Measurements from ENCODE around the gene ZNF273.

The ZNF273 gene

GRCh38 chr7:64870656-64871055, 32.4 kb upstream of the ZNF273 start:
- H3K9ac ChIP-seq (ENCODE audit: low read depth, low read length): no peak overlapping the region
- peaks cover 22% of the 10 kb centered on the region; the same call in 1 of the 2 replicates for H3K9me3 ChIP-seq (ENCODE audit: control insufficient read depth, insufficient read depth, low read length)
- no peaks in the 10 kb centered on the region for H3K27me3 ChIP-seq (ENCODE audit: control insufficient read depth, insufficient read depth, low read length)

GRCh38 chr7:64871761-64872160, 31.3 kb upstream of the ZNF273 start:
- Histone ChIP-seq H3K36me3 (ENCODE audit: control insufficient read depth, insufficient read depth, low read length) (no peaks in the 10 kb centered on the region), H3K4me1 (ENCODE audit: control insufficient read depth, insufficient read depth, low read length) (no peaks in the 10 kb centered on the region), H3K27me3 (ENCODE audit: control insufficient read depth, insufficient read depth, low read length) (peaks cover 9% of the 10 kb centered on the region), H3K9me3 (ENCODE audit: control insufficient read depth, insufficient read depth, low read length) (peaks cover 21% of the 10 kb centered on the region; the same call in 1 of the 2 replicates), H3K9ac (ENCODE audit: low read depth, low read length) (no peak overlapping the region), H3K27ac (ENCODE audit: low read depth, low read length) (no peak overlapping the region), H3K4me3 (ENCODE audit: low read depth, low read length) (no peak overlapping the region)

More at GRCh38 chr7:64870656-64871055, 32.4 kb upstream of the ZNF273 start:
- no peaks in the 10 kb centered on the region for H3K4me1 ChIP-seq (ENCODE audit: control insufficient read depth, insufficient read depth, low read length)
- no peak overlapping the region for H3K27ac ChIP-seq (ENCODE audit: low read depth, low read length)
- H3K36me3 ChIP-seq (ENCODE audit: control insufficient read depth, insufficient read depth, low read length): no peaks in the 10 kb centered on the region
- H3K4me3 ChIP-seq (ENCODE audit: low read depth, low read length): no peak overlapping the region

GRCh38 chr7:64872351-64873154, 30.5 kb upstream of the ZNF273 start:
- Histone ChIP-seq H3K4me1 (ENCODE audit: control insufficient read depth, insufficient read depth, low read length) (no peaks in the 10 kb centered on the region), H3K9me3 (ENCODE audit: control insufficient read depth, insufficient read depth, low read length) (peaks cover 19% of the 10 kb centered on the region; the same call in 1 of the 2 replicates), H3K9ac (ENCODE audit: low read depth, low read length) (no peak overlapping the region), H3K27me3 (ENCODE audit: control insufficient read depth, insufficient read depth, low read length) (peaks cover 16% of the 10 kb centered on the region), H3K36me3 (ENCODE audit: control insufficient read depth, insufficient read depth, low read length) (no peaks in the 10 kb centered on the region), H3K4me3 (ENCODE audit: low read depth, low read length) (no peak overlapping the region), H3K27ac (ENCODE audit: low read depth, low read length) (no peak overlapping the region)

- no peaks in the 10 kb centered on the region for H3K4me1 ChIP-seq (ENCODE audit: control insufficient read depth, insufficient read depth, low read length)
- no peak overlapping the region for H3K4me3 ChIP-seq (ENCODE audit: low read depth, low read length)
- H3K27me3 ChIP-seq (ENCODE audit: control insufficient read depth, insufficient read depth, low read length): peaks cover 21% of the 10 kb centered on the region
- no peaks in the 10 kb centered on the region for H3K36me3 ChIP-seq (ENCODE audit: control insufficient read depth, insufficient read depth, low read length)
- no peak overlapping the region for H3K27ac ChIP-seq (ENCODE audit: low read depth, low read length)
- peaks cover 16% of the 10 kb centered on the region; the same call in 1 of the 2 replicates for H3K9me3 ChIP-seq (ENCODE audit: control insufficient read depth, insufficient read depth, low read length)
- no peak overlapping the region for H3K9ac ChIP-seq (ENCODE audit: low read depth, low read length)
Measured at GRCh38 chr7:64873155-64873500, 29.9 kb upstream of the ZNF273 start.

- no peak overlapping the region for H3K27ac ChIP-seq (ENCODE audit: low read depth, low read length)
- no peak overlapping the region for H3K4me3 ChIP-seq (ENCODE audit: low read depth, low read length)
- peaks cover 14% of the 10 kb centered on the region; the same call in 1 of the 2 replicates for H3K9me3 ChIP-seq (ENCODE audit: control insufficient read depth, insufficient read depth, low read length)
- no peaks in the 10 kb centered on the region for H3K36me3 ChIP-seq (ENCODE audit: control insufficient read depth, insufficient read depth, low read length)
- H3K27me3 ChIP-seq (ENCODE audit: control insufficient read depth, insufficient read depth, low read length): peaks cover 24% of the 10 kb centered on the region
- H3K4me1 ChIP-seq (ENCODE audit: control insufficient read depth, insufficient read depth, low read length): no peaks in the 10 kb centered on the region
- no peak overlapping the region for H3K9ac ChIP-seq (ENCODE audit: low read depth, low read length)
Measured at GRCh38 chr7:64873517-64873916, 29.6 kb upstream of the ZNF273 start.

GRCh38 chr7:64874114-64874513, 29.0 kb upstream of the ZNF273 start:
- H3K9me3 ChIP-seq (ENCODE audit: control insufficient read depth, insufficient read depth, low read length): peaks cover 14% of the 10 kb centered on the region; the same call in 1 of the 2 replicates
- no peaks in the 10 kb centered on the region for H3K36me3 ChIP-seq (ENCODE audit: control insufficient read depth, insufficient read depth, low read length)
- H3K4me1 ChIP-seq (ENCODE audit: control insufficient read depth, insufficient read depth, low read length): no peaks in the 10 kb centered on the region
- H3K27ac ChIP-seq (ENCODE audit: low read depth, low read length): no peak overlapping the region
- no peak overlapping the region for H3K4me3 ChIP-seq (ENCODE audit: low read depth, low read length)
- H3K27me3 ChIP-seq (ENCODE audit: control insufficient read depth, insufficient read depth, low read length): peaks cover 24% of the 10 kb centered on the region
- no peak overlapping the region for H3K9ac ChIP-seq (ENCODE audit: low read depth, low read length)

GRCh38 chr7:64874562-64875250, 28.4 kb upstream of the ZNF273 start:
- H3K27ac ChIP-seq (ENCODE audit: low read depth, low read length): no peak overlapping the region
- no peaks in the 10 kb centered on the region for H3K4me1 ChIP-seq (ENCODE audit: control insufficient read depth, insufficient read depth, low read length)
- H3K9me3 ChIP-seq (ENCODE audit: control insufficient read depth, insufficient read depth, low read length): peaks cover 14% of the 10 kb centered on the region; the same call in 1 of the 2 replicates
- peaks cover 24% of the 10 kb centered on the region for H3K27me3 ChIP-seq (ENCODE audit: control insufficient read depth, insufficient read depth, low read length)
- no peak overlapping the region for H3K9ac ChIP-seq (ENCODE audit: low read depth, low read length)
- H3K4me3 ChIP-seq (ENCODE audit: low read depth, low read length): no peak overlapping the region
- no peaks in the 10 kb centered on the region for H3K36me3 ChIP-seq (ENCODE audit: control insufficient read depth, insufficient read depth, low read length)

- no peaks in the 10 kb centered on the region for H3K36me3 ChIP-seq (ENCODE audit: control insufficient read depth, insufficient read depth, low read length)
- 0 out of 2 replicates have a peak, but pooled peaks cover 10% of the 10 kb centered on the region for H3K9me3 ChIP-seq (ENCODE audit: control insufficient read depth, insufficient read depth, low read length)
- peaks cover 24% of the 10 kb centered on the region for H3K27me3 ChIP-seq (ENCODE audit: control insufficient read depth, insufficient read depth, low read length)
- H3K4me3 ChIP-seq (ENCODE audit: low read depth, low read length): no peak overlapping the region
- H3K4me1 ChIP-seq (ENCODE audit: control insufficient read depth, insufficient read depth, low read length): no peaks in the 10 kb centered on the region
- H3K9ac ChIP-seq (ENCODE audit: low read depth, low read length): no peak overlapping the region
- no peak overlapping the region for H3K27ac ChIP-seq (ENCODE audit: low read depth, low read length)
Measured at GRCh38 chr7:64875258-64875657, 27.8 kb upstream of the ZNF273 start.

- H3K4me1 ChIP-seq (ENCODE audit: control insufficient read depth, insufficient read depth, low read length): no peaks in the 10 kb centered on the region
- H3K27me3 ChIP-seq (ENCODE audit: control insufficient read depth, insufficient read depth, low read length): peaks cover 24% of the 10 kb centered on the region
- H3K4me3 ChIP-seq (ENCODE audit: low read depth, low read length): no peak overlapping the region
- H3K27ac ChIP-seq (ENCODE audit: low read depth, low read length): no peak overlapping the region
- H3K9ac ChIP-seq (ENCODE audit: low read depth, low read length): no peak overlapping the region
- H3K9me3 ChIP-seq (ENCODE audit: control insufficient read depth, insufficient read depth, low read length): 0 out of 2 replicates have a peak, but pooled peaks cover 8% of the 10 kb centered on the region
- no peaks in the 10 kb centered on the region for H3K36me3 ChIP-seq (ENCODE audit: control insufficient read depth, insufficient read depth, low read length)
Measured at GRCh38 chr7:64875658-64876406, 27.2 kb upstream of the ZNF273 start.

- Histone ChIP-seq H3K27me3 (ENCODE audit: control insufficient read depth, insufficient read depth, low read length) (peaks cover 24% of the 10 kb centered on the region), H3K9ac (ENCODE audit: low read depth, low read length) (no peak overlapping the region), H3K9me3 (ENCODE audit: control insufficient read depth, insufficient read depth, low read length) (0 out of 2 replicates have a peak, but pooled peaks cover 8% of the 10 kb centered on the region), H3K36me3 (ENCODE audit: control insufficient read depth, insufficient read depth, low read length) (no peaks in the 10 kb centered on the region), H3K4me1 (ENCODE audit: control insufficient read depth, insufficient read depth, low read length) (no peaks in the 10 kb centered on the region), H3K4me3 (ENCODE audit: low read depth, low read length) (peak overlapping the region; percentile 56), H3K27ac (ENCODE audit: low read depth, low read length) (no peak overlapping the region)
Measured at GRCh38 chr7:64876792-64877713, 26.0 kb upstream of the ZNF273 start.

All from HUES48 (cell line).